Activated T-helper 1 cell treated with anti-CD3 and anti-CD28 coated beads, Interleukin-2, amount 50 U/mL, for 16 hours (primary cell): ENCODE results near the gene ADSL.
"Not testable (repeated sequence)": the region's sequence is repeated elsewhere in the genome, so short reads cannot be mapped to it uniquely, and the experiment has no call there.

Experiments
- DNase-seq, 2 donors: peaks; one replicate each; pipeline ENCODE4 v3.0.0-alpha.2; 2020; ENCODE audit warnings: low read depth in 1 of 2, low spot score in 1 of 2

Gene ADSL

GRCh38 chr22:40367342-40367741, 21.0 kb downstream of the ADSL start:
- no peak for DNase-seq

GRCh38 chr22:40368016-40368415, 21.7 kb downstream of the ADSL start:
- no peak for DNase-seq

DNA sequence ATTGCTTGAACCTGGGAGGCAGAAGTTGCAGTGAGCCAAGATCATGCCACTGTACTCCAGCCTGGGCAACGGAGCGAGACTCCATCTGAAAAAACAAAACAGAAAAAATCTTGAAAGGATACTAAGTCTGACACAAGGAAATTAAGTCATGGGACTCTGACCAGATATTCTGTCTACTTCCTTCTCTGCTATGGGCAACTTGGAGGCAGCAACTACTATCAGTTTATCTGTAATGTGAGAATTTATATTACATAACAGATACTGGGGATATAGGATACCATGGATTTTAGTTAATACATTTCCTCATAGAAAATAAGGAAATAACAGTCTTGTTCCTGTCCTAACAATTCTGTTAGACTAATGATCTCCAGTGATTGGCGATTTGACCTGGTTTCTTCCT, 22.5 kb downstream of the ADSL start:
- no peak for DNase-seq

GRCh38 chr22:40374567-40374966, 28.3 kb downstream of the ADSL start:
- DNase-seq, result no peak

DNA sequence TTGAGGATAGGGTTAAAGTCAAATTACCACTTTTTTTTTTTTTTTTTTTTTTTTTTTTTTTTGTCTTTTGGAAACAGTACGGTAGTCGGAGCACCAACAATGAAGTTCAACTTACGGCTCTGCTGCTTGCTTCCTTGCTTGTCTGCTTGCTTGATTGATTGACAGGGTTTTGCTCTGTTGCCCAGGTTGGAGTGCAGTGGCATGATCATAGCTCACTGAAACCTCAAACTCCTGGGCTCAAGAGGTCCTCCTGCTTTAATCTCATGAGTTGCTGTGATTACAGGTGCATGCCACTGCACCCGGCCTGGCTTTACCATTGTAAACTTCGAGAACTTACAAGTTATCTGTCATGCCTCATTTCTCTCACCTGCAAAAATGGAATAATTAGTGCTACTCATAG, 29.8 kb downstream of the ADSL start:
- no peak for DNase-seq

DNA sequence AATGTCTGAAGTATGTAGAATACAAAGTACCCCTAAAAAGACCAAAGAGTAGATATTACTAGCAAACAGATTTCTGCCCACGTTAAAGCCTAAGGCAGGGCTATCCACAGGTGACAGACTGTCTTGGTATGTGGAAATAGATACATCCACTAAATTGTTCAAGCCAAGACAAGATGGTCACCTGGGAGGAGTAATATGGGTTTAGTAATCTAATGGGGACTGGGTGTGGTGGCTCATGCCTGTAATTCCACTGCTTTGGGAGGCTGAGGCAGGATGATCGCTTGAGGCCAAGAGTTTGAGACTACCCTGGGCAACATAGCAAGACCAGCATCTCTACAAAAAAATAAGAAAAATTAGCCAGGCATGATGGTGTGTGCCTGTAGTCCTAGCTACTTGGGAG, 31.6 kb downstream of the ADSL start:
- no peak for DNase-seq

DNA sequence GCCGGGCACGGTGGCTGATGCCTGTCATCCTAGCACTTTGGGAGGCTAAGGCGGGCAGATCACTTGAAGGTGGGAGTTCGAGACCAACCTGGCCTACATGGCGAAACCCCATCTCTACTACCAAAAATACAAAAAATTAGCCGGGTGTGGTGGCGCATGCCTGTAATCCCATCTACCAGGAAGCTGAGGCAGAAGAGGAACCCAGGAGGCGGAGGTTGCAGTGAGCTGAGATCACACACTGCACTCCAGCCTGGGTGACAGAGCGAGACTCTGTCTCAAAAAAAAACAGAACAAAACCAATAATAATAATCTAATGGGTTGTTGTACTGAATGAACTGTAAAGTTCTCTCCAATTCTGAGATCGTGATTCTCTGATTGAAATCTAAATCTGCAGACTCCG, 32.1 kb downstream of the ADSL start:
- not testable (repeated sequence) for DNase-seq

- DNase-seq, result no peak
These were observed 35.2 kb downstream of the ADSL start for GRCh38 chr22:40381461-40381860.

DNA sequence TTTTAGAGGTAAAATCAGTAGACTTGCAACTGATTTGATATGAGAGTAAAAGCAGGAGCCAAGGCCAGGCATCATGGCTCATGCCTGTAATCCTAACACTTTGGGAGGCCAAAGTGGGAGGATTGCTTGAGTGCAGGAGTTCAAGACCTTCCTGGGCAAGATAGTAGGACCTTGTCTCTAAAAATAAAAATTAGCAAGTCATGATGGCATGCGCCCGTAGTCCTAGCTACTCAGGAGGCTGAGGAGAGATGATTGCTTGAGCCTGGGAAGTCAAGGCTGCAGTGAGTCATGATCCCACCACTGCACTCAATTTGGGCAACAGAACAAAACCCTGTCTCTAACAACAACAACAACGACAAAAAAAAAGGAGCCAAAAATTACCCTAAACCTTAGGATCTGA, 37.6 kb downstream of the ADSL start:
- DNase-seq, result no peak

DNA sequence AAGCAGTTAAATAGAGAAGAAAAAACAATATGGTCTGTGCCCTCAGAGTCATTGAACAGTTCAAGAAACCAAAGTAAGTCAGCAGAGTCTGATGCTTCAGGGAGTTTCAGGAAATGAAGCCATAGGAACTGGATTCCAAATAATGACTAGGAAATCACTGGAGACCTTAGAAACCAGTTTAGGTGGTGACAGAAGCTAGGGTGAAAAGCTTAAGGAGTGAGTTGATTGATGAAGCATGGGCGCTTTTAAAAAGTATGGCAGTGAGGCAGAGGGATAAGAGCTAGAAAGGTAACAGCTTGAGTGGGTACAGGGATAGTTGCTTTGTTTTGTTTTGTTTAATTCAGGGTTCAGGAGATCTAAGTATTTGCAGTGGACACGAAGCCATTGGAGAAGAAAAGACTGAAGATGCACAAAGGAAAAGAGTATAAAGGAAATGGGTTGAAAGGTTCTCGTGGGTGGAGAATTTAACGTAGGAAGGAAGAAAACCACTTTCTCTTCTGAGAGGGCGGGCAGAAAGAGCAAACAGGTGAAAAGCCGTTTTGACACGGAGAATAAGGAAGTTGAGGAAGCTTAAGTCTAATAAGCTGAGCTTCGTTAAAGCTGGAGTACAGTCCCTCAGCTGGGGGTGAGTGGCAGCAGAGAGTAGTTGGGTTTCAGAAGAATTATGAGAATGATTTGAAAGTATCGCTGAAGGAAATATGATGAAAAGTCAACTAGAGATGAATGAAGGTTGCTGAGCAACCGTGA, 38.9 kb downstream of the ADSL start:
- no peak for DNase-seq

DNA sequence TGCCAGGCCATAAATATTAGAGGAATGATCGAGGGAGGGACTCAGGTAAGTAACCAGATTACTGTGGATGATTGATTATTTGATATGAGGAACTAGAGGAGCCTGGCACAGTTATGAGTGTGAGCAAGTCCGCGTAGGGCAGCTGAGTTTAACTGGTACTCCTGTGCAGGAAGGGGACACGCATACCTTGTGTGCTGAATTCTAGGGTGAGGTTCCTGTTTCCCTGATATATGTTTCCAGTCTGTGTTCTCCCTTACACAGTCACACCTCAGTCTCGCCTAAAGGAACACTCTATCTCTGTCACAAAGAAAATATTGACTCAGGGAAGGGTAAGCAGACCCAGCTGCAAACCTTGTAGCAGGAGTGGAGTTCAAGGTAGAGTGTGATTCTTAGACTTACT, 41.4 kb downstream of the ADSL start:
- no peak for DNase-seq

DNA sequence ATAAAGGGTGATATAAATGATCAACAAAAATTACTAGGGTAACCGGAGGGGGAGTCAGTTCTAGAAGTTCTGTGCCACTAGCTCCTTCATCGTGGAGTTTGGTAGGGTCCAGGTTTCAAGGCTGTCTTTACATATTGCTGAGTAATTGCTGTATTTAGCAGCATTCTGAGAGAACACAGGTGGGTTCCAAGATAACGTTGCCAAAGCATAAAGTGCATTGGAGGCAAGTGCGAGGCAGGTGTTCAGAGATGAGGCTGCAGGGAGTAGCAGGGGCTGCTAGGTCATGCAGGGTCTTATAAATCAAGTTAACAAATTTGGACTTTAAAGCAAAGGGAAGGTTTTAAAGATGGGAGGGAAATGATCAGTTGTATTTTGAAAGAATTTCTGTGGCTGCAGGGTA, 41.9 kb downstream of the ADSL start:
- no peak for DNase-seq

GRCh38 chr22:40391417-40391816, 45.1 kb downstream of the ADSL start:
- no peak for DNase-seq

DNA sequence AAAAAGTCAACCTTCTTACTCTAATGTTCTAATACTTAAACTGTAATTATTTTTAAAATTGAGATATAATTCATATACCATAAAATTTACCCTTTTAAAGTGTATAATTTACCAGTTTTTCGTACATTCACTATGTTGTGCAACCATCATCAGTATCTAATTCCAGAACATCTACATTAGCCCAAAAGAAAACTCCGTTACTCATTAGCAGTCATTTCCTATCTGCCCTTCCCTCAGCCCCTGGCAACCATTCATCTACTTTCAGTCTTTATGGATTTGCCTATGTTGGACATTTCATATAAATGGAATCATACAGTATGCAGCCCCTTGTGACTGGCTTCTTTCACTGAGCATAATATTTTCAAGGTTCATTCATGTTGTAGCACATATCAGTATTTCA, 46.3 kb downstream of the ADSL start:
- DNase-seq, result no peak

- no peak for DNase-seq
These were observed 48.3 kb downstream of the ADSL start for GRCh38 chr22:40394607-40395006.

DNA sequence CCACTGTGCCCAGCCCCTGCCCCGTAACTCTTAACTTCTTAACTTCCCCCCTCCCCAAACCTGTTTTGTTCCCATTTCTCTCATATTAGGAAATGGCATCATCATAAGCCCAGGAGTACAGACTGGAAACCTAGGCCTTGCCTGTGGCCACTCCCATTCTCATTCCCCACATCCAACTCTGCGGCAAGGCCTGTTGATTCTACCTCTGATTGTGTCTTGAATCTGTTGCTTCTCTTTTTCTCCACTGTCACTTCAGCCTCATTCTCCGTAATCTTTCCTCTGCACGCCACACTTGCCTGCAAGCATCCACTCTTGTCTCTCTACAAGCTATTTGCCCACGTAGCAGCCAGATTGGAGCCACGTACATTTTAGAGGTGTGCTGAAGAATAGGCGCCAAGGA, 49.3 kb downstream of the ADSL start:
- DNase-seq, result no peak

- DNase-seq, result no peak
These were observed 50.6 kb downstream of the ADSL start for GRCh38 chr22:40396882-40397281.

- DNase-seq, result no peak
These were observed 51.1 kb downstream of the ADSL start for GRCh38 chr22:40397396-40397795.

GRCh38 chr22:40399621-40400020, 53.3 kb downstream of the ADSL start:
- DNase-seq, result no peak

- no peak for DNase-seq
These were observed 53.9 kb downstream of the ADSL start for GRCh38 chr22:40400159-40400558.

- peak; percentile 32 to 43 for DNase-seq
These were observed 55.2 kb downstream of the ADSL start for GRCh38 chr22:40401532-40401931.

DNA sequence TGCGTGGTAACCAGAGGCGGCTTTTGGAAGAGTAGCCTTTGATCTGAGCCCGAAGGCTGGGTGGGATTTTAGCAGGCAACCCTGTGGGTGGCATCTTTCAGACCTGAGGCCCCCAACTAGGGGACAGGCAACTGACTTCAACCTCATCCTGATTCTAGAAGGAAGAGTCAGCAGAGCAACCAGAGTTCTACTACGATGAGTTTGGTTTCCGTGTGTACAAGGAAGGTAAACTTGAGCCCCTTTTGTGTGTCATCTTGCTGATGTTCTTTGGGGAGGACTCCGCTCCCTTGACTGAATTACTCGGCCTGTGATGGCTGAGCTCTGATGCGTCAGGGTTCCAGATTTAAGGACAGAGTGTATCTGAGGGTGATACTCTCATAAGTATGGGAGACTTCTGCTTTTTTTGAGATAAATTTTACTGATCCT, 55.7 kb downstream of the ADSL start:
- DNase-seq, result no peak

DNA sequence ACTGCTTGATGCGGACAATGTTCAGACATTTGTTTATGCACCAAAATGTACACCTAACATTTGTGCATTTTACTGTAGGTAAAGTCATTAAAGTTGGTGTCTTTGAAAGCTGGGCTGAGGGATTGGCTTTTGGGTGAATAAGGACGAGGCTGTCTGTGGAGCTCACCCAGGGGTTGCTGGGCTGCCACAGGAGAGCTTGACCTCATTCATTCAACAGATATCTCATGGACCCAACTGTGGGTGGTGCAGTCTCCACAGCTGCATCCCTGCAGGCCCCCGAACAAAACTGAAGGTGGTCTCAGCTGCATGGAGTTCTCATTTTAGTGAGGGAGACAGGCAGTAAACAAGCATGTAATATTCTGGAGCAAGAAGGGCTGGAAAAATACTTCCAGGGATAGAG, 56.8 kb downstream of the ADSL start:
- DNase-seq, result no peak

DNA sequence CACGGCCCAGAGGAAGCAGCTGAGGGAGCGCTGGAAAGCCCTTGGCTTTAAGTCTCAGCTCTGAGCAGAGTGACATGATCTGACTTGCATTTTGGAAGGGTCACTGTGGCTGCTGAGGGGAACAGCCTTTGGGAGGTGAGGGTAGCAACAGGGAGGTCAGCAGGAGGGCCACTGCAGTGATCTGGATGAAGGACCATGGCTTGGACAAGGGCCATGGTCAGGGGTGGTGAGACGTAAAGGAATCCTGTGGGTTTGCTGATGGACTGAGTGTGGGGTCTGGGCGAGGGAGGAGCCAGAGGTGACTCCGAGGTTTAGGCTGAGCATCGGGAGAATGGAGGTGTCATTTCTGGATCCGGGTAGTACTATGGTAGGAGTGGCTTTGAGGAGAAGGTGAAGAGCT, 57.4 kb downstream of the ADSL start:
- DNase-seq, result no peak
